HepG2 (cell line): ENCODE data around the gene PSPH. TPM values are rescaled to one million over a fixed set of nuclear protein-coding genes. Genes with fewer than 3 reads are reported as not detected.

Source experiments
- ARNT ChIP-seq: fragments of 450-650 bp; IDR thresholded peaks from 2 replicates; pipeline ENCODE4 v1.6.1; 2017
- FIP1L1 ChIP-seq: fragments of 200-400 bp; formaldehyde crosslinking; IDR thresholded peaks from 2 replicates; pipeline ENCODE4 v1.6.1; 2018; ENCODE audit warnings: low read depth, mild to moderate bottlenecking, low read length, moderate library complexity, borderline replicate concordance; ENCODE audit not compliant: insufficient read depth
- MED13 ChIP-seq: sonication (generic); formaldehyde crosslinking; IDR thresholded peaks from 2 replicates; pipeline ENCODE4 v1.5.0; 2020; ENCODE audit warnings: missing genetic modification reagents
- MEF2D ChIP-seq: sonication (generic); formaldehyde crosslinking; IDR thresholded peaks from 2 replicates; pipeline ENCODE4 v1.5.1; 2020; ENCODE audit warnings: mild to moderate bottlenecking, missing genetic modification reagents
- NFE2 ChIP-seq: sonication (generic); formaldehyde crosslinking; IDR thresholded peaks from 2 replicates; pipeline ENCODE4 v1.4.0; 2020; ENCODE audit warnings: missing genetic modification reagents
- RFXANK ChIP-seq: IDR thresholded peaks from 2 replicates; pipeline ENCODE4 v1.6.1; 2016
- SIX4 ChIP-seq: sonication (generic); formaldehyde crosslinking; IDR thresholded peaks from 2 replicates; pipeline ENCODE4 v1.4.0; 2020; ENCODE audit warnings: missing genetic modification reagents
- TBX2 ChIP-seq: sonication (generic); formaldehyde crosslinking; IDR thresholded peaks from 2 replicates; pipeline ENCODE4 v1.5.0; 2020; ENCODE audit warnings: missing genetic modification reagents, mild to moderate bottlenecking, borderline replicate concordance
- YY1 ChIP-seq: IDR thresholded peaks from 2 replicates; pipeline ENCODE4 v1.6.1; 2011; ENCODE audit warnings: low read length, low read depth, moderate library complexity, mild to moderate bottlenecking; ENCODE audit not compliant: insufficient read depth, insufficient replicate concordance
- ZNF138 ChIP-seq: sonication (generic); formaldehyde crosslinking; IDR thresholded peaks from 2 replicates; pipeline ENCODE4 v1.5.0; 2020; ENCODE audit warnings: mild to moderate bottlenecking, low read depth, missing genetic modification reagents
- ZNF260 ChIP-seq: sonication (generic); formaldehyde crosslinking; IDR thresholded peaks from 2 replicates; pipeline ENCODE4 v1.4.0; 2020; ENCODE audit warnings: missing genetic modification reagents, low read depth, mild to moderate bottlenecking, borderline replicate concordance
- ZNF569 ChIP-seq: sonication (generic); formaldehyde crosslinking; IDR thresholded peaks from 2 replicates; pipeline ENCODE4 v1.5.0; 2020; ENCODE audit warnings: mild to moderate bottlenecking, missing genetic modification reagents, moderate library complexity, borderline replicate concordance
- ZSCAN30 ChIP-seq: sonication (generic); formaldehyde crosslinking; IDR thresholded peaks from 2 replicates; pipeline ENCODE4 v1.5.0; 2020; ENCODE audit warnings: mild to moderate bottlenecking, missing genetic modification reagents
- polyA plus RNA-seq, 8 experiments: library from polyadenylated mRNA; depleted of rRNA in 3 of 8; stranded (reverse) in 7 of 8; unstranded in 1 of 8; fragments of >200 nt; fragmentation: Illumina TruSeq in 4 of 8; extraction: Trizol in 4 of 8; gene quantifications; 2 replicates each; pipeline versions ENCODE4 v1.2.1 to v1.2.3, GENCODE V29; 2011 to 2016; ENCODE audit warnings: low read depth in 4 of 8, missing spikeins in 1 of 8, mixed read lengths in 1 of 8; ENCODE audit not compliant: insufficient read depth in 1 of 8
- total RNA-seq, 5 experiments: library from RNA; depleted of rRNA; stranded (reverse); fragments of >200 nt; fragmentation: Illumina TruSeq; extraction: Trizol; gene quantifications; 2 replicates each; pipeline ENCODE4 v1.2.3, GENCODE V29; 2016; ENCODE audit warnings: low read depth in 1 of 5
- TF ChIP-seq, protein P1 (sequence below): sonication (generic); formaldehyde crosslinking; IDR thresholded peaks from 2 replicates; pipeline ENCODE4 v1.5.0; 2020; ENCODE audit warnings: mild to moderate bottlenecking, missing genetic modification reagents
- TF ChIP-seq, protein P2 (sequence below): sonication (generic); formaldehyde crosslinking; IDR thresholded peaks from 2 replicates; pipeline ENCODE4 v1.5.1; 2020; ENCODE audit warnings: missing genetic modification reagents, mild to moderate bottlenecking, borderline replicate concordance
- TF ChIP-seq, protein P3 (sequence below): sonication (generic); formaldehyde crosslinking; IDR thresholded peaks from 2 replicates; pipeline ENCODE4 v1.4.0; 2020; ENCODE audit warnings: missing genetic modification reagents, mild to moderate bottlenecking, borderline replicate concordance
- TF ChIP-seq, protein P4 (sequence below): sonication (generic); formaldehyde crosslinking; IDR thresholded peaks from 2 replicates; pipeline ENCODE4 v1.9.0; 2022; ENCODE audit warnings: missing genetic modification reagents, mild to moderate bottlenecking, borderline replicate concordance
- TF ChIP-seq, protein P5 (sequence below): sonication (generic); formaldehyde crosslinking; conservative IDR thresholded peaks from 2 replicates; pipeline ENCODE4 v1.8.0; 2022; ENCODE audit warnings: missing genetic modification reagents

The PSPH gene
- total and polyA plus RNA-seq, 2 of the 13 experiments (the other 11 are each of a cell fraction or from before 2014, with no cell fraction given) = 85.5 to 124 TPM

DNA sequence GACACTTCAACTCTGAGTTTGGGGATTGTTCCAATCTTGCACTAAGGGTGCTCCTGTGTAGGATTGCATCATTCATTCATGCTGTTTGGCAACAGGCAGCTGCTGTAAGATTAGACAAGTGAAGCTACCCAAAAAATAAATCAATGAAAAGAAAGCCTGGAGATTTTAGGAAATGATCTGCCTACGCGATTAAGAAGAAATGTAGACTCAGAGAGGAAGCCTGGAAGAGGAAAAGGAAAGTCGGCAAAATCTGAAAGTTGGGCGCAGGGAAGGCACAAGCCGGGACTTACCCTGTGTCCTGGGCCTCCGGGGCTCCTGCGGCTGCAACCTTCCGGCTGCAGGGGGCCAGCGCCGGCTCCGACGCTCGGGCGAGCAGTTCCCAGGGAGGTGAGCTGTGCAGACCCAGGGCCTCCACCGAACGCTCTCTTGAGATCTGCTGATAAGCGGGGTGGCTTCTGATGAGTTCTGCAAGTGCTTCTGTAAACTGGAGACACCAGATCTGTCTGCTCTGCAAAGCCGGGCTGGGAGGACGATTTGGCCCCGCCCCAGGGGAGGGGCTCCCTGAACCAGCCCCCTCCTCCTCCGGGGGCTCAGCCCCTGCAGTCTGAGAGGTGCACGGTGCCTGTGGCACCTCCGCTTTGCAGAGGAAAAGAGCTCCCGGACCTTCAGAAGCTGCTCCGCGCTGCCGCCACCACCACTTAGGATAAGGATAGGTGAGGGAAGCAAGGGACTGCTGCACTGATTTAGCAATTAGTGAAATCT, 17.4 kb downstream of the PSPH start (continued):
- TF ChIP-seq ZNF569 (CRISPR knock-in tag) (no peak; the same call in 1 of the 2 replicates), MED13 (no peak), YY1 (no peak), ZNF260 (no peak), ZNF138 (CRISPR knock-in tag) (0 out of 2 replicates have a peak, but pooled peaks have one; percentile 45), SIX4 (CRISPR knock-in tag) (no peak), NFE2 (CRISPR knock-in tag) (no peak), RFXANK (CRISPR knock-in tag) (no peak), TBX2 (peak; percentile 61; the same call in 1 of the 2 replicates), ARNT (no peak), FIP1L1 (no peak), ZSCAN30 (CRISPR knock-in tag) (no peak), MEF2D (no peak; the same call in 1 of the 2 replicates)
- TF ChIP-seq, protein P1, sequence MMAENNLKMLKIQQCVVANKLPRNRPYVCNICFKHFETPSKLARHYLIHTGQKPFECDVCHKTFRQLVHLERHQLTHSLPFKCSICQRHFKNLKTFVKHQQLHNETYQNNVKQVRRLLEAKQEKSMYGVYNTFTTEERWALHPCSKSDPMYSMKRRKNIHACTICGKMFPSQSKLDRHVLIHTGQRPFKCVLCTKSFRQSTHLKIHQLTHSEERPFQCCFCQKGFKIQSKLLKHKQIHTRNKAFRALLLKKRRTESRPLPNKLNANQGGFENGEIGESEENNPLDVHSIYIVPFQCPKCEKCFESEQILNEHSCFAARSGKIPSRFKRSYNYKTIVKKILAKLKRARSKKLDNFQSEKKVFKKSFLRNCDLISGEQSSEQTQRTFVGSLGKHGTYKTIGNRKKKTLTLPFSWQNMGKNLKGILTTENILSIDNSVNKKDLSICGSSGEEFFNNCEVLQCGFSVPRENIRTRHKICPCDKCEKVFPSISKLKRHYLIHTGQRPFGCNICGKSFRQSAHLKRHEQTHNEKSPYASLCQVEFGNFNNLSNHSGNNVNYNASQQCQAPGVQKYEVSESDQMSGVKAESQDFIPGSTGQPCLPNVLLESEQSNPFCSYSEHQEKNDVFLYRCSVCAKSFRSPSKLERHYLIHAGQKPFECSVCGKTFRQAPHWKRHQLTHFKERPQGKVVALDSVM (CRISPR knock-in tag) = peak; percentile 73
- TF ChIP-seq, protein P2, sequence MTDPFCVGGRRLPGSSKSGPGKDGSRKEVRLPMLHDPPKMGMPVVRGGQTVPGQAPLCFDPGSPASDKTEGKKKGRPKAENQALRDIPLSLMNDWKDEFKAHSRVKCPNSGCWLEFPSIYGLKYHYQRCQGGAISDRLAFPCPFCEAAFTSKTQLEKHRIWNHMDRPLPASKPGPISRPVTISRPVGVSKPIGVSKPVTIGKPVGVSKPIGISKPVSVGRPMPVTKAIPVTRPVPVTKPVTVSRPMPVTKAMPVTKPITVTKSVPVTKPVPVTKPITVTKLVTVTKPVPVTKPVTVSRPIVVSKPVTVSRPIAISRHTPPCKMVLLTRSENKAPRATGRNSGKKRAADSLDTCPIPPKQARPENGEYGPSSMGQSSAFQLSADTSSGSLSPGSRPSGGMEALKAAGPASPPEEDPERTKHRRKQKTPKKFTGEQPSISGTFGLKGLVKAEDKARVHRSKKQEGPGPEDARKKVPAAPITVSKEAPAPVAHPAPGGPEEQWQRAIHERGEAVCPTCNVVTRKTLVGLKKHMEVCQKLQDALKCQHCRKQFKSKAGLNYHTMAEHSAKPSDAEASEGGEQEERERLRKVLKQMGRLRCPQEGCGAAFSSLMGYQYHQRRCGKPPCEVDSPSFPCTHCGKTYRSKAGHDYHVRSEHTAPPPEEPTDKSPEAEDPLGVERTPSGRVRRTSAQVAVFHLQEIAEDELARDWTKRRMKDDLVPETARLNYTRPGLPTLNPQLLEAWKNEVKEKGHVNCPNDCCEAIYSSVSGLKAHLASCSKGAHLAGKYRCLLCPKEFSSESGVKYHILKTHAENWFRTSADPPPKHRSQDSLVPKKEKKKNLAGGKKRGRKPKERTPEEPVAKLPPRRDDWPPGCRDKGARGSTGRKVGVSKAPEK (CRISPR knock-in tag) = no peak
- TF ChIP-seq, protein P3, sequence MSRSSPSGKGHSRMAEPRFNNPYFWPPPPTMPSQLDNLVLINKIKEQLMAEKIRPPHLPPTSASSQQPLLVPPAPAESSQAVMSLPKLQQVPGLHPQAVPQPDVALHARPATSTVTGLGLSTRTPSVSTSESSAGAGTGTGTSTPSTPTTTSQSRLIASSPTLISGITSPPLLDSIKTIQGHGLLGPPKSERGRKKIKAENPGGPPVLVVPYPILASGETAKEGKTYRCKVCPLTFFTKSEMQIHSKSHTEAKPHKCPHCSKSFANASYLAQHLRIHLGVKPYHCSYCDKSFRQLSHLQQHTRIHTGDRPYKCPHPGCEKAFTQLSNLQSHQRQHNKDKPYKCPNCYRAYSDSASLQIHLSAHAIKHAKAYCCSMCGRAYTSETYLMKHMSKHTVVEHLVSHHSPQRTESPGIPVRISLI (CRISPR knock-in tag) = no peak; the same call in 1 of the 2 replicates
- TF ChIP-seq, protein P4, sequence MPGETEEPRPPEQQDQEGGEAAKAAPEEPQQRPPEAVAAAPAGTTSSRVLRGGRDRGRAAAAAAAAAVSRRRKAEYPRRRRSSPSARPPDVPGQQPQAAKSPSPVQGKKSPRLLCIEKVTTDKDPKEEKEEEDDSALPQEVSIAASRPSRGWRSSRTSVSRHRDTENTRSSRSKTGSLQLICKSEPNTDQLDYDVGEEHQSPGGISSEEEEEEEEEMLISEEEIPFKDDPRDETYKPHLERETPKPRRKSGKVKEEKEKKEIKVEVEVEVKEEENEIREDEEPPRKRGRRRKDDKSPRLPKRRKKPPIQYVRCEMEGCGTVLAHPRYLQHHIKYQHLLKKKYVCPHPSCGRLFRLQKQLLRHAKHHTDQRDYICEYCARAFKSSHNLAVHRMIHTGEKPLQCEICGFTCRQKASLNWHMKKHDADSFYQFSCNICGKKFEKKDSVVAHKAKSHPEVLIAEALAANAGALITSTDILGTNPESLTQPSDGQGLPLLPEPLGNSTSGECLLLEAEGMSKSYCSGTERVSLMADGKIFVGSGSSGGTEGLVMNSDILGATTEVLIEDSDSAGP (CRISPR knock-in tag) = peak; percentile 78; the same call in 1 of the 2 replicates
- TF ChIP-seq, protein P5, sequence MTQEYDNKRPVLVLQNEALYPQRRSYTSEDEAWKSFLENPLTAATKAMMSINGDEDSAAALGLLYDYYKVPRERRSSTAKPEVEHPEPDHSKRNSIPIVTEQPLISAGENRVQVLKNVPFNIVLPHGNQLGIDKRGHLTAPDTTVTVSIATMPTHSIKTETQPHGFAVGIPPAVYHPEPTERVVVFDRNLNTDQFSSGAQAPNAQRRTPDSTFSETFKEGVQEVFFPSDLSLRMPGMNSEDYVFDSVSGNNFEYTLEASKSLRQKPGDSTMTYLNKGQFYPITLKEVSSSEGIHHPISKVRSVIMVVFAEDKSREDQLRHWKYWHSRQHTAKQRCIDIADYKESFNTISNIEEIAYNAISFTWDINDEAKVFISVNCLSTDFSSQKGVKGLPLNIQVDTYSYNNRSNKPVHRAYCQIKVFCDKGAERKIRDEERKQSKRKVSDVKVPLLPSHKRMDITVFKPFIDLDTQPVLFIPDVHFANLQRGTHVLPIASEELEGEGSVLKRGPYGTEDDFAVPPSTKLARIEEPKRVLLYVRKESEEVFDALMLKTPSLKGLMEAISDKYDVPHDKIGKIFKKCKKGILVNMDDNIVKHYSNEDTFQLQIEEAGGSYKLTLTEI = no peak
